GM18951 (cell line): Measurements from ENCODE around the gene INPP1.

Experiments
- POLR2A ChIP-seq: IDR thresholded peaks from 4 replicates; pipeline ENCODE4 v1.6.1; 2011; ENCODE audit warnings: mild to moderate bottlenecking; ENCODE audit not compliant: insufficient read length, insufficient read depth; ENCODE audit errors: extremely low read depth
- in situ Hi-C: fragments of 300-500 bp; cut with MboI; formaldehyde crosslinking; loops from one replicate; pipeline ENCODE4 v1.12.0; 2022; ENCODE audit warnings: low sequenced_read_pairs, mixed read lengths, inconsistent platforms; ENCODE audit not compliant: unreplicated experiment

The INPP1 gene

DNA sequence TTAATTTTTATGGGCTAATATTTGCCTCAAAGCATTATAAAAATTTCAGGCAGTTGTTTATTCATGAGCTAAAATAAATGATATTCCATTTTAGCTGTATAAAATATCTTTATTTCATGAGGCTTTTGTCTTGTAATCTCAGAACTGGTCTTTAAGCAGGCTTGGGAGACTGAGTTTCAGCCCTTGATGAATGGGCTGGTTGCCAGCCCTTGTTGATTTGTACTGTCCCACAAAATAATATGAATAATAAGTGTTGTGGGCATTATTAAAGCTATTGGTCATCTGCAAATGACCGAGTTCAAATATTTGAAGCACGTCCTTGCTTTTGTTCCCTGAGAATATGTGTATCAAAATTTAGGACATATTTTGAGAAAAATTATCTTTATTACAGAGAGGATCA lies 18.2 kb downstream of the INPP1 start:
- in situ Hi-C loops: no loop called here
- TF ChIP-seq POLR2A: no peak

DNA sequence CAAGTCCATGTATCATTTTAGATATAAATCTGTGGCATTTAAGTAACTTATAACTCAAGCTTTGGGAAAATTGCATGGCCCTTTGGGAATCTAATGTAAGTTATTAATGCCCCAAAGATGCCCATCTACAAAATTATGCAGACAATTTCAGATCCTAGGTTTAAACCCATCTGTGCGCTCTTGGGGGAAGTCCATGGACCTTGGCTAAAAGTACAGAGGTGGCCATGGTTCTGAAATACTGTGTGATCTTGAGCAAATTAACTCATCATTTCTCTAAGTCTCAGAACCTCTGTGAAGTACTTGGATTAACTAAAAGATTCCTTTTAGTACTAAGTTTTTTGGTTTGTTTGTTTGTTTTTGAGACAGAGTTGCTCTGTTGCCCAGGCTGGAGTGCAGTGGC lies 19.5 kb downstream of the INPP1 start:
- TF ChIP-seq POLR2A: no peak
- in situ Hi-C loops: no loop called here

DNA sequence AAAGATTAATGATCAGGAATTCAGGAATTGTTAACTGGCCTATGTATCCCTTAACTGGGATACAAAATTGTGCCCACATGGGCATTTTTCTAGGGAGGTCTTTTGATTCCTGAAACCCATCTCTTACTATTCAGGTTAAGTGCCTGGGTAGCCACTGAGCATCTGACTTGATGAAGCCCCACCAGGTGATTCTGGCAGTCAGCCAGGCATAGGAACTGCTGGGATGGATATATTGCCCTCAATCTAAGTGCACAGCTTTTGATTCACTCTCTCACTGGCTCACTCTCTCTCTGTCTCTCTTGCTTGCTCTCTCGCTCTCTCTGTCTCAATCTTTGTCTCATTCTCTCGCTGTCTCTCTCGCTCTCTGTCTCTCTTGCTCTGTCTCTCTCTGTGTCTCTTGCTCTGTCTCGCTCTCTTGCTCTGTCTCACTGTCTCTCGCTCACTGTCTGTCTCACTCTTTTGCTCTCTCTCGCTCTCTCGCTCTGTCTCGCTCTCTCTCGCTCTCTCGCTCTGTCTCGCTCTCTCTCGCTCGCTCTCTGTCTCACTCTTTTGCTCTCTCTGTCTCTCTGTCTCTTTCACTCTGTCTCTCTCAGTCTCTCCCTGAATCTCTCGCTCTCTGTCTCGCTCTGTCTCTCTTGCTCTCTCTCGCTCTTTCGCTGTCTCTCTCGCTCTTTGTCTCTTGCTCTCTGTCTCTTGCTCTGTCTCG lies 22.3 kb downstream of the INPP1 start:
- no peak for TF ChIP-seq POLR2A
- in situ Hi-C loops: no loop called here

DNA sequence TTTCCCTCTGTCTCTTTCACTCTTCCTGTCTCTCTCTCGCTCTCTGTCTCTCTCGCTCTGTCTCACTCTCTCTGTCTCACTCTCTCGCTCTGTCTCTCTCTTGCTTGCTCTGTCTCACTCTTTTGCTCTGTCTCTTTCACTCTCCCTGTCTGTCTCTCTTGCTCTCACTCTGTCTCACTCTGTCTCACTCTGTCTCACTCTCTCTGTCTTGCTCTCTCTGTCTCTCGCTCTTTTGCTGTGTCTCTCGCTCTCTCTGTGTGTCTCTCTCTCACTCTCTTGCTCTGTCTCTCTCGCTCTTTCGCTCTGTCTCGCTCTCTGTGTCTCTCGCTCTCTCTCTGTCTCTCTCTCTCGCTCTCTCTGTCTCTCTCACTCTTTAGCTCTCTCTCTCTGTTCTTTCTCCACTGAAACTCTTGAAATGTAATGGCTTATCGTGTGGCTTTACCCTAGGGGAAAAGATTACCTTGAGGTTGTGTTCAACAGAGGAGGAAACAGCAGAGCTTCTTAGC lies 22.9 kb downstream of the INPP1 start:
- no peak for TF ChIP-seq POLR2A
- in situ Hi-C loops: no loop called here

DNA sequence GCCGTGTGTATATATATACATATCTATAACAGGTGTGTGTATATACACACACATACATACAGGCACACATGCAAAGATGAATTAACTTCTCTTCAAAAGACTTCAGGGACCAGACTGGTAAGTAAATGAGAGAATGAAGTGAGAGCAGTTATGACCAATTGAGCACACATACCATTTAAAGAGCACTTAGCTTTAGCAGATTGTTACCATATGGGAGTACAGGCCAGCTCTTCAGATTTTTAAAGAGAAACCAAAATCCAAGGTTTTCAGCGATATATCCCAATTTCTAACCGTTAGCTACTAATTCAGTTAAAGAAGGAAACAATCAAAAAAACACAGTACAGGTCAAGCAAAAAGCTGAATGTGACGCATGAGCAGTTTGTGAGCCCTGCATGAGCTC lies 23.7 kb downstream of the INPP1 start:
- in situ Hi-C loops: no loop called here
- no peak for TF ChIP-seq POLR2A

DNA sequence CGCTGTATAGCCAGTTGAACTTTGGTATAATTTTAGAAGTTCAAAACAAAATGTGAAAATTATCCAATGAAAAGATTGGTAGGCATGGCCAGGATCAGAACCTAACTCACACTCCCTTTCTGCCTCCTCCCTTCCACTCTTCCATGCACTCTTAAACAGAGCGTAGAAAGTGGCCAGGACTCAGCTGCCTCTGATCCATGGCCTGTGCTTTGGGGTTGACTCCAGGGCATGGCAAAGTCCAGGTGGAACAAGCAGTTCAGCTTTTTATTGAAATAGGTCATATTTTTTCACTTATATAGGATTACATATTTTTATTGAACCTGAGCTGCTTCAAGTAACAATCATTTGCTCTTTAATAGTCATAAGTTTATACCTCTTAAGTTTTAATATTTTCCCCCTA lies 26.2 kb downstream of the INPP1 start:
- in situ Hi-C loops: loop anchor here (5.0 kb wide), 1 partner anchor 282 kb away; no protein-coding TSS in a partner anchor

DNA sequence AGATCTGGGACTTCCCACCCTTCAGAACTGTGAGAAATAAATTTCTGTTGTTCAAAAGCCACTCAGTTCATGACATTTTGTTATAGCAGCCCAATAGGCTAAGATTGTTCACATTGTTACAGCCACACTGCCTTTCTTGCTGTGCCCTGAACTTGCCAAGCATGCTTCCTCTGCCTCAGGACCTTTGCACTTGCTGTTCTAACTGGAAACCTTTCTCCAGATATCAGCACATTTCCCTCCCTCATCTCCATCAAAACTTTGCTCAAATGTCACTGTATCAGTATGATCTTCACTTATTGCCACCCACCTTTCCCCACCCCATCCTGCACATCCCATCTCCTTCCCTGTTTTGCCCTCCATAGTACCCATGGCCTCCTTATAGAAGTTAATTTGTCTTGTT lies 32.7 kb downstream of the INPP1 start:
- in situ Hi-C loops: no loop called here
- no peak for TF ChIP-seq POLR2A

More for the DNA sequence above, 26.2 kb downstream of the INPP1 start:
- no peak for TF ChIP-seq POLR2A

DNA sequence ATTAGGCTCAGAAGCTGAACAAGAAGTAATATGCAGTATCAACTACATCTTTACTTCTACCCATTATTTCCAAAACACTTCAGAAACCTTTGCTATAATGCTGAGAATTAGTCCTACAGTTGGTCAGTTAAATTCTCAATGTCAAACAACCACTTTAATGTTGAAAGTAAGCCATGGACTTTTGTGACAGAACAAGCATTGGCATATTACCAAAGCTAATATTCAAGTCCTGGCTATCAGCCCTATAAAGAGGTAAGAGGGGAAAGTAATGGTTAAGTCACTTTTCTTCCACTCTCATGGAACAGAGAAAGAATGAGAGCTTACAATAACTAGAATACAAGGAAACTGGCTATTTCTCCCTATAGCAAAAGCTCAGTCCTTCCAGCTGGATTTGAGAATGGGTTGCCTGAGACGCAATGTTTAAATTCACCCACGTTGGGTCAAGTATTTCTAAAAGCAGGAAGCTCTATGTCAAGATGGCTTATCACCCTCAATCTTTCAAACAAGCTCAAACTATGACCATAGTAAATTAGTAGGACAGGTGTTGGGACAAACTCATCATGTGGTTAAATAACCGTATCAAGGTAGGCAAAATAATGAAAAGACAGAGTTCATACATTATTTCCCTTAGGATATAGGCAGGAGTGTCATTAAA lies 33.3 kb downstream of the INPP1 start:
- TF ChIP-seq POLR2A: no peak
- in situ Hi-C loops: no loop called here

DNA sequence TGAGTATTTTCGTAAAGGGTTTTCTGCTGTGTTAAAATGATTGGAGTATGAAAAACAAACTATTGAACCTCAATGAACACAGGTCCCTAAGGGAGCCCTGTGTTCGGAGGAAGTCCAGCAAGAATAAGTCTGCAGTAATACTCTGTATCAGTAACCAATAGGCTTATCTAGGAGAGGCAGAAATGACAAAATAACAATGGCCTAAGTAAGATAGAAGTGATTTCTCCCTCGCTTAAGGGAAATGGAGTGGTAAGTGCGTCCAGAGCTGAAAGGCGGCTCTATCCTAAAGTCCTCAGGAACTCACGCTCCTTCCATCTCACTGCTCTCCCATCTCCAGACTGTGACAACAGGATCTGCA lies 35.5 kb downstream of the INPP1 start:
- TF ChIP-seq POLR2A: no peak
- in situ Hi-C loops: no loop called here

DNA sequence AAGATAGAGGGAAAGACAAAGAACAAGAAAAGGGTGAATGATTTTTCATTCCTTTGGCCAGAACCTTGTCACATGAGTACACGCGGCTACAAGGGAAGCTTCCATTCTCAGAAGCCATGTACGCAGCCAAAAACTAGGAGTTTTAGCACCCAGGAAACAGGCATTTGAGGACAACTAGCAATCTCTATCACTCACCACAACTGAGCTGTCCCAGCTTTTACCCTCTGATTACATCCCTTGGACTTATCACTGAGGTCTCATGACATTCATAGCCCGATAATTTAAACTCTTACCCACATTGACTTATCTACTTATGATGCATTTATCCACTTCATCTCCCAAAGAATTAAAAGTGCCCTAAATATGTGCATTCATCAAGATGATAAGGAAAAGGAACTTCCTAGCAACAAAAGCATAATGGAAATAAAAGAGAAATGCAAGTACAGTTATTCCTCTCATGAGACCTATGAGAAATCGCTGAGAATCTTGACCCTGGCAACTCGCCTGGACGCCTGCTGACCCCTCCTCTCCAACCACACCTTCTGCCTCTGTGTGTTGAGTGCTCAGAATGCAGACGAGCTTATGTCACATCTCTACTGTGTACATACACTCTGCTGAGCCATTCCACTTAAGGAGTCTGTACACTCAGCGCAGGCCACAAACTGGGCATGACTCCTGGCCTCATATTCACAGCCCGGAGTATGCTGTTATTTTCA lies 36.0 kb downstream of the INPP1 start:
- in situ Hi-C loops: no loop called here
- no peak for TF ChIP-seq POLR2A

DNA sequence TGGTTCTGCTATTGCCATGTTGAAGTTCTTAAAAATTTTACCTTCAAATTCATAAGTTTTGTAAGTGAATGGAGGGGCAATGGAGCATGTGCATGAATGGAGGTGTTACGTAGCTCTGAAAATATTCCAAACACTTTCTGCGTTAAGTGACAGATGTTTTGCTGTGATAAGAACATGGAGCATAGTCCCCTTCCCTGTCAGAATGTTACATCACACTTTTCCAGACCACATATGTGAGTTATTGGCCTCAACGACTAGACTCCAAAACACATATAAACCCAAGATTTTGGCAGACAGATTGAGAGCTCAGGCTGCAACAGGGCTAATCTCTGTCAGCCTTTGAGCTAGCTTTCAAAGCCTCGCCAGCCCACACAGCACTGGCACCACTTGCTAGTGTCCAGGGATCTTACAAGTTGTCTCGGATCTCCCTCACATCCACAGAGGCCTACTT lies 37.6 kb downstream of the INPP1 start:
- no peak for TF ChIP-seq POLR2A
- in situ Hi-C loops: loop anchor here (10.0 kb wide), 2 partner anchors 304 to 424 kb away; no protein-coding TSS in a partner anchor

DNA sequence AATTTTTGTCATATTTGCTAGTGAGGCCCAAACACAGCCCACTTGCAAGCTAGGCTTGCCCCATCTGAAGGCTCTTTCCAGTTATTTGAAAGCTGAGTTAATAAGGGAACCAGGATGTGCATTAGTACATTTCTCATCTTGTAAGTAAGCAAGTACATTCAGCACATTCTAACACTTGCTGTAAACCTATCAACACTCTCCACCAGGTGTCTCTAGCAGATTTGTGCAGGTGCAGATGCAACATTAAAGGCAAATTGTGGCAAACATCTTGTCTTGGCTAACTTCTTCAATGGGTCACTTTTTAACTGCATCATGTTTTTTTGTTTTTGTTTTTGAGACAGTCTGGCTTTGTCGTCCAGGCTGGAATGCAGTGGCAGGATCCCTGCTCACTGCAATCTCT lies 39.5 kb downstream of the INPP1 start:
- no peak for TF ChIP-seq POLR2A
- in situ Hi-C loops: loop anchor here (10.0 kb wide), 2 partner anchors 302 to 422 kb away; no protein-coding TSS in a partner anchor

DNA sequence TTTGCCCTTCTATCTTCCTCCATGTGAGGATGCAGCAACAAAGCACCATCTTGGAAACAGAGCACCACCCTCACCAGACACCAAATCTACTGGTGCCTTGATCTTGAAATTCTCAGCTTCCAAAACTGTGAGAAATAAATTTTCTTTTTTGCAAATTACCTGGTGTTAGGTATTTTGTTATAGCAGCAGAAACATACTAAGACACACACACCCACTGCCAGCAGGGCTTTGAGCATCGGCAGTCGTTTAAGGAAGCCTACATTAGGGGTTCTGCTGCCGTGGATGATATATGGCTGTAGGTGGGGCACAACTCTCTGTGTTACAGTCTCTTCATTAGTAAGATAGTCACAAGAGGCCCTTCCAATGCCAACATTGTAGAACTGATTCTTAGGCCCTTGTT lies 44.0 kb downstream of the INPP1 start:
- in situ Hi-C loops: loop anchor here (10.0 kb wide), 2 partner anchors 297 to 417 kb away; no protein-coding TSS in a partner anchor
- TF ChIP-seq POLR2A: no peak

DNA sequence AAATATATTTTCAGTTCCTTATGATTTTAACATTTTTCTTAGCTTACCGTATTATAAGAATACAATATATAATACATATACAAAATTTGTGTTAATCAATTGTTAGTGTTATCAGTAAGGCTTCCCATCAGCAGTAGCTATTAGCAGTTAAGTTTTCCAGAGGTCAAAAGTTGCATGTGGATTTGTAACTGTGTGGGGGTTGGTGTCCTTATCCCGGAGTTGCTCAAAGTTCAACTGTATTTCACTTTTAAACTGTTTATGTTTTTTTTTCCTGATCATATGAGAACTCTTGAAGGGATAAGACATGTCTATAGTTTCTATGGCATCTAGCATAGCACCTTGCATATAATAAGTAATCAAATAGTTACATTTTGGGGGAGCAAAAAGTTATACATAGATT lies 52.9 kb downstream of the INPP1 start:
- TF ChIP-seq POLR2A: no peak
- in situ Hi-C loops: loop anchor here (10.0 kb wide), 1 partner anchor 109 kb away; no protein-coding TSS in a partner anchor
